Testis (tissue), 3 donors: ENCODE data around the gene AKR1A1. TPM values are rescaled to one million over a fixed set of nuclear protein-coding genes. Genes with fewer than 3 reads are reported as not detected.
A peak's percentile ranks its signal among the peaks of the same experiment; 100 is the strongest.

Experiments
- DNase-seq: peaks from one replicate; pipeline ENCODE4 v3.0.0-alpha.2; 2019
- H3K27ac ChIP-seq, 2 donors: fragments of 200-600 bp; sonication (generic); one replicate each; pipeline ENCODE4 v1.5.1; 2019
- H3K27me3 ChIP-seq: fragments of 200-600 bp; sonication (generic); one replicate; pipeline ENCODE4 v1.5.1; 2019
- H3K36me3 ChIP-seq: fragments of 200-600 bp; sonication (generic); one replicate; pipeline ENCODE4 v1.5.1; 2017; ENCODE audit warnings: low read depth; ENCODE audit errors: missing control alignments
- H3K4me1 ChIP-seq: fragments of 200-600 bp; sonication (generic); one replicate; pipeline ENCODE4 v1.5.1; 2019
- H3K4me3 ChIP-seq, 2 donors: fragments of 200-600 bp; sonication (generic); one replicate each; pipeline ENCODE4 v1.5.1; 2017 to 2019
- H3K9me3 ChIP-seq: fragments of 200-600 bp; sonication (generic); one replicate; pipeline ENCODE4 v1.5.1; 2017
- POLR2A ChIP-seq: fragments of 450-650 bp; IDR thresholded peaks from one replicate; pipeline ENCODE4 v1.6.1; 2017; ENCODE audit warnings: antibody characterized with exemption, mild to moderate bottlenecking, moderate library complexity
- WGBS, 2 donors: methylation state at CpG; one replicate each; pipeline ENCODE4 v1.1.5; 2018; 5-methylcytosine and 5-hydroxymethylcytosine counted together
- intact Hi-C: fragments of 100-400 bp; cut with DNase I; formaldehyde crosslinking; loops from one replicate; pipeline ENCODE4 v1.15.1; 2023; ENCODE audit warnings: low total_unique reads
- polyA plus RNA-seq: library from polyadenylated mRNA; stranded (reverse); fragments of 350-450 nt; fragmentation: Illumina TruSeq; extraction: RNeasy Lipid Tissue Mini Kit (QIAGEN cat#74804); gene quantifications from one replicate; pipeline ENCODE4 v1.2.3, GENCODE V29; 2014; ENCODE audit warnings: low read depth, low replicate concordance; ENCODE audit not compliant: insufficient read depth
- total RNA-seq, 2 donors: library from RNA; depleted of rRNA; stranded (reverse); fragments of >200 nt; gene quantifications; one replicate each; pipeline ENCODE4 v1.2.3, GENCODE V29; 2016
- TF ChIP-seq, protein P1 (sequence below), 3 experiments: fragments of 450-650 bp in 2 of 3; fragments of 200-600 bp in 1 of 3; sonication (generic) in 1 of 3; IDR thresholded peaks; one replicate each; pipeline ENCODE4 v1.5.1; 2016 to 2019; ENCODE audit warnings: antibody characterized with exemption in 3 of 3, mild to moderate bottlenecking in 2 of 3, moderate library complexity in 1 of 3

The AKR1A1 gene
- total and polyA plus RNA-seq, 3 donors from 2014 or later: 51.1 to 63.7 (median 60.1) TPM

DNA sequence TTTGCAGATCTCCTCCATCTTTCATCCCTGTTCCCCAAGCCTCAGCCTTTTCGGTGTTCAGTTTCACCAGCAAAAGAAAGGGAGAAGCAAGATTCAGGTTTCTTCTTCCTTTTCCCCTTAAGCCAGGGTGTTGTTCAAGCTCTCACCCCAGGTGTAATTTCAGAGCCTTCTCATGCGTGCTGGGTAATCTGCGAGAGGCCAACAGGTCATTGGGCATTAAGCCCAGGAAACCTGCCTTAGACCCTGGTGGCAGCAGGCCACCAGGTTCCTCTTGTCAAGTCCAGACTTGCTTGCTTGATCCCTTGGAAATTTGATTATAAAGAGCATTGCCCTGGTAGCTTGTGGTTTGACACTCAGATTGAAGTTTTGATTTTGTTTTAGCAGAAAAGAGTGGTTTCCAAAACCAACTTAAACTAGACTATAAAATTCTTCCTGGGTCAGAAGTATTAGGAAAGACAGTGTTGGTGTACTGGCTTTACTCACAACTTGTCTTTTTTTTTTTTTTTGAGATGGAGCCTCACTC, 6.9 kb downstream of the AKR1A1 start:
- Histone ChIP-seq H3K4me1 (no peaks in the 10 kb centered on the region), H3K27me3 (no peaks in the 10 kb centered on the region), H3K27ac (no peak overlapping the region), H3K9me3 (no peaks in the 10 kb centered on the region), H3K36me3 (no peaks in the 10 kb centered on the region), H3K4me3 (no peak overlapping the region)
- WGBS, 2 donors: 64 to 73% methylated on average over 3 of the region's 3 CpGs
- intact Hi-C loops: no loop called here
- TF ChIP-seq POLR2A: no peak
- TF ChIP-seq, protein P1, sequence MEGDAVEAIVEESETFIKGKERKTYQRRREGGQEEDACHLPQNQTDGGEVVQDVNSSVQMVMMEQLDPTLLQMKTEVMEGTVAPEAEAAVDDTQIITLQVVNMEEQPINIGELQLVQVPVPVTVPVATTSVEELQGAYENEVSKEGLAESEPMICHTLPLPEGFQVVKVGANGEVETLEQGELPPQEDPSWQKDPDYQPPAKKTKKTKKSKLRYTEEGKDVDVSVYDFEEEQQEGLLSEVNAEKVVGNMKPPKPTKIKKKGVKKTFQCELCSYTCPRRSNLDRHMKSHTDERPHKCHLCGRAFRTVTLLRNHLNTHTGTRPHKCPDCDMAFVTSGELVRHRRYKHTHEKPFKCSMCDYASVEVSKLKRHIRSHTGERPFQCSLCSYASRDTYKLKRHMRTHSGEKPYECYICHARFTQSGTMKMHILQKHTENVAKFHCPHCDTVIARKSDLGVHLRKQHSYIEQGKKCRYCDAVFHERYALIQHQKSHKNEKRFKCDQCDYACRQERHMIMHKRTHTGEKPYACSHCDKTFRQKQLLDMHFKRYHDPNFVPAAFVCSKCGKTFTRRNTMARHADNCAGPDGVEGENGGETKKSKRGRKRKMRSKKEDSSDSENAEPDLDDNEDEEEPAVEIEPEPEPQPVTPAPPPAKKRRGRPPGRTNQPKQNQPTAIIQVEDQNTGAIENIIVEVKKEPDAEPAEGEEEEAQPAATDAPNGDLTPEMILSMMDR (IDR thresholded peaks at IDR 0.05): no peak
- DNase-seq: no peak

DNA sequence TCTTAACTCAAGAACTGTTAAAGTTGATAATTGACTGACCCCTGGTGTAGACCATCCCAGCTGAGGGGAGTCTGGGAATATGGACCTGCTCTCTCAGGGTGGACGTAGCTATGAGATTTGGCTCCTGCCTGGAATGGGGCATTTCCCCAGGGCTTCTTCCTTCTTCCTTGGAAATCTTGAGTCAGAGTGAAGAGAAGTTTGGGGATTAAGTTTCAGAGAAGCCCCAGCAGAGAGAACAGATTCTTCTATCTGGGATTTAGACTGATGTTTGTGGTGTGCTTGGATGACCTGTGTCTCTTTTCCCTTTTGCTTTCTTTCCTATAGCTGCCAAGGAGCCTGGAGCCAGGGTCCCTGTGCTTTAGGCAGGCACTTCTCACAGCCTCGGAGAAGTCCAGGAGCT, 13.2 kb downstream of the AKR1A1 start:
- Histone ChIP-seq H3K9me3 (no peaks in the 10 kb centered on the region), H3K27me3 (no peaks in the 10 kb centered on the region), H3K4me3 (no peak overlapping the region), H3K27ac (no peak overlapping the region), H3K4me1 (no peaks in the 10 kb centered on the region), H3K36me3 (no peaks in the 10 kb centered on the region)
- DNase-seq: no peak
- TF ChIP-seq, protein P1 (IDR thresholded peaks at IDR 0.05): no peak
- no peak for TF ChIP-seq POLR2A
- 53 to 85% methylated on average over 2 of the region's 2 CpGs for WGBS, 2 donors
- intact Hi-C loops: loop anchor here (10.0 kb wide), 1 partner anchor 49 kb away; no protein-coding TSS in a partner anchor

- DNase-seq: peak; percentile 69
- peak overlapping the region in 1 of 2 donors; percentile 51 for H3K27ac ChIP-seq
Measured at GRCh38 chr1:45566722-45567121, 16.1 kb downstream of the AKR1A1 start.

GRCh38 chr1:45567911-45568310, 17.3 kb downstream of the AKR1A1 start:
- no peak overlapping the region for H3K4me3 ChIP-seq
- DNase-seq: no peak
- no peak overlapping the region for H3K27ac ChIP-seq
- H3K4me1 ChIP-seq: no peaks in the 10 kb centered on the region
- no peaks in the 10 kb centered on the region for H3K36me3 ChIP-seq
- no peak for TF ChIP-seq POLR2A
- TF ChIP-seq, protein P1 (IDR thresholded peaks at IDR 0.05): no peak
- H3K9me3 ChIP-seq: no peaks in the 10 kb centered on the region
- no peaks in the 10 kb centered on the region for H3K27me3 ChIP-seq
- intact Hi-C loops: loop anchor here (10.0 kb wide), 1 partner anchor 53 kb away; no protein-coding TSS in a partner anchor
- WGBS, 2 donors: 91 to 94% methylated on average over 7 of the region's 7 CpGs

More at GRCh38 chr1:45566722-45567121, 16.1 kb downstream of the AKR1A1 start:
- WGBS, 2 donors: 36 to 83% methylated on average over 1 to 5 of the region's 5 CpGs
- no peaks in the 10 kb centered on the region for H3K36me3 ChIP-seq
- no peak overlapping the region for H3K4me3 ChIP-seq
- H3K9me3 ChIP-seq: no peaks in the 10 kb centered on the region
- TF ChIP-seq POLR2A: no peak
- TF ChIP-seq, protein P1 (IDR thresholded peaks at IDR 0.05): no peak
- no peaks in the 10 kb centered on the region for H3K4me1 ChIP-seq
- no peaks in the 10 kb centered on the region for H3K27me3 ChIP-seq
- intact Hi-C loops: loop anchor here (10.0 kb wide), 1 partner anchor 52 kb away; no protein-coding TSS in a partner anchor

- Histone ChIP-seq H3K27ac (no peak overlapping the region), H3K27me3 (no peaks in the 10 kb centered on the region), H3K4me3 (no peak overlapping the region), H3K36me3 (no peaks in the 10 kb centered on the region), H3K9me3 (no peaks in the 10 kb centered on the region), H3K4me1 (no peaks in the 10 kb centered on the region)
- intact Hi-C loops: loop anchor here (10.0 kb wide), 1 partner anchor 54 kb away; no protein-coding TSS in a partner anchor
- 80 to 84% methylated on average over 3 to 4 of the region's 4 CpGs for WGBS, 2 donors
- TF ChIP-seq, protein P1 (IDR thresholded peaks at IDR 0.05): no peak
- no peak for TF ChIP-seq POLR2A
- DNase-seq: no peak
Measured at GRCh38 chr1:45568421-45568820, 17.8 kb downstream of the AKR1A1 start.
